H1 (cell line): Measurements from ENCODE around the gene DNMT1. TPM values are rescaled to one million over a fixed set of nuclear protein-coding genes. Genes with fewer than 3 reads are reported as not detected.

Experiments used
- CTCF ChIA-PET: fragments of 300-600 bp; sonication (Branson Sonifier 250); formaldehyde crosslinking; loops from one replicate; lab custom pipeline; 2021; ENCODE audit not compliant: partially characterized antibody; lab: Charles Lee
- POLR2A ChIA-PET: fragments of 300-600 bp; sonication (Branson Sonifier 250); formaldehyde crosslinking; loops from one replicate; lab custom pipeline; 2021; ENCODE audit warnings: inconsistent platforms; ENCODE audit not compliant: partially characterized antibody; lab: Charles Lee
- DNase-seq, 2 experiments: peaks; one replicate each; pipeline versions ENCODE4 v3.0.0 to v3.0.0-alpha.2; 2010 to 2022; ENCODE audit warnings: low spot score in 2 of 2, low read depth in 1 of 2, mixed read lengths in 1 of 2
- FAIRE-seq: peaks from 2 replicates; lab custom pipeline; 2011; peaks lifted over from hg19 to GRCh38; lab: Jason Lieb, UNC
- H2AFZ ChIP-seq: 2 replicates; pipeline ENCODE4 v1.8.1; 2012; ENCODE audit warnings: low read length, inconsistent platforms
- H2AK5ac ChIP-seq: 2 replicates; pipeline ENCODE4 v1.6.1; 2013; ENCODE audit warnings: low read depth, low read length
- H2BK120ac ChIP-seq: replicated peaks from 2 replicates; pipeline ENCODE3; 2013; ENCODE audit warnings: low read depth, low read length, inconsistent platforms
- H2BK12ac ChIP-seq: 2 replicates; pipeline ENCODE4 v1.6.1; 2013; ENCODE audit warnings: low read depth, low read length
- H2BK15ac ChIP-seq: 2 replicates; pipeline ENCODE4 v1.6.1; 2013; ENCODE audit warnings: low read length
- H2BK20ac ChIP-seq: 2 replicates; pipeline ENCODE4 v1.6.1; 2013; ENCODE audit warnings: low read length
- H2BK5ac ChIP-seq: 2 replicates; pipeline ENCODE4 v1.6.1; 2013; ENCODE audit warnings: low read depth, low read length
- H3K14ac ChIP-seq: 2 replicates; pipeline ENCODE4 v1.6.1; 2013; ENCODE audit warnings: inconsistent platforms; ENCODE audit not compliant: insufficient read length
- H3K18ac ChIP-seq: 2 replicates; pipeline ENCODE4 v1.6.1; 2013; ENCODE audit warnings: low read length; ENCODE audit errors: extremely low read depth
- H3K23ac ChIP-seq: 2 replicates; pipeline ENCODE4 v1.6.1; 2013; ENCODE audit warnings: inconsistent platforms; ENCODE audit not compliant: insufficient read length
- H3K23me2 ChIP-seq: 2 replicates; pipeline ENCODE4 v1.6.1; 2013; ENCODE audit warnings: low read depth, low read length
- H3K27ac ChIP-seq: 2 replicates; pipeline ENCODE4 v1.6.1; 2011; ENCODE audit warnings: low read depth, low read length, inconsistent platforms
- H3K27me3 ChIP-seq, 4 experiments: replicated peaks in 1 of 4; 1 replicate in 1 of 4; 2 replicates in 3 of 4; pipeline versions ENCODE4 v1.6.1 to v1.8.1; 2011 to 2013; ENCODE audit warnings: low read length in 3 of 4, mild to moderate bottlenecking in 3 of 4, inconsistent platforms in 2 of 4, mixed read lengths in 2 of 4, moderate library complexity in 1 of 4; ENCODE audit not compliant: control insufficient read depth in 3 of 4, insufficient read depth in 3 of 4; ENCODE audit errors: extremely low read depth in 1 of 4
- H3K36me3 ChIP-seq, 4 experiments: 2 replicates each; pipeline versions ENCODE4 v1.6.1 to v1.8.1; 2011 to 2013; ENCODE audit warnings: mild to moderate bottlenecking in 4 of 4, low read length in 3 of 4, moderate library complexity in 2 of 4, control low read depth in 1 of 4, inconsistent platforms in 1 of 4; ENCODE audit not compliant: insufficient read depth in 4 of 4, control insufficient read depth in 2 of 4
- H3K4ac ChIP-seq: replicated peaks from 2 replicates; pipeline ENCODE3; 2013; ENCODE audit warnings: low read length, low read depth, mixed read lengths, inconsistent platforms; ENCODE audit not compliant: insufficient read length
- H3K4me1 ChIP-seq, 4 experiments: replicated peaks in 1 of 4; 1 replicate in 1 of 4; 2 replicates in 3 of 4; pipeline versions ENCODE4 v1.6.1 to v1.8.1; 2011 to 2013; ENCODE audit warnings: low read length in 3 of 4, inconsistent platforms in 2 of 4, mixed read lengths in 1 of 4; ENCODE audit not compliant: insufficient read depth in 4 of 4, control insufficient read depth in 3 of 4
- H3K4me2 ChIP-seq, 2 experiments: 2 replicates each; pipeline versions ENCODE4 v1.6.1 to v1.8.1; 2011 to 2013; ENCODE audit warnings: low read depth in 2 of 2, low read length in 2 of 2, control low read depth in 1 of 2, inconsistent platforms in 1 of 2, mild to moderate bottlenecking in 1 of 2; ENCODE audit not compliant: insufficient read depth in 1 of 2
- H3K4me3 ChIP-seq, 4 experiments: fragments of 200-600, 300-600 bp in 1 of 4; sonication (generic), shearing (Covaris generic), sonication (Bioruptor Twin) in 1 of 4; 2 replicates each; pipeline versions ENCODE4 v1.5.1 to v1.8.1; 2011 to 2016; ENCODE audit warnings: low read length in 4 of 4, low read depth in 3 of 4, control low read depth in 2 of 4, inconsistent platforms in 2 of 4, mild to moderate bottlenecking in 2 of 4, mixed read lengths in 1 of 4, moderate library complexity in 1 of 4; ENCODE audit not compliant: insufficient read depth in 2 of 4; ENCODE audit errors: extremely low read depth in 1 of 4
- H3K56ac ChIP-seq: replicated peaks from 2 replicates; pipeline ENCODE3; 2013; ENCODE audit warnings: low read depth, mild to moderate bottlenecking, mixed read lengths, low read length, inconsistent platforms; ENCODE audit not compliant: insufficient read length
- H3K79me1 ChIP-seq: 2 replicates; pipeline ENCODE4 v1.6.1; 2013; ENCODE audit warnings: low read depth, low read length, control low read depth
- H3K79me2 ChIP-seq, 2 experiments: 2 replicates each; pipeline versions ENCODE4 v1.6.1 to v1.8.1; 2012 to 2013; ENCODE audit warnings: low read length in 2 of 2, mild to moderate bottlenecking in 2 of 2, inconsistent platforms in 1 of 2; ENCODE audit not compliant: insufficient read depth in 2 of 2, control insufficient read depth in 1 of 2
- H3K9ac ChIP-seq, 4 experiments: replicated peaks in 1 of 4; 1 replicate in 1 of 4; 2 replicates in 3 of 4; pipeline versions ENCODE4 v1.6.1 to v1.8.1; 2011 to 2013; ENCODE audit warnings: low read depth in 3 of 4, low read length in 3 of 4, control low read depth in 2 of 4, mild to moderate bottlenecking in 2 of 4, moderate library complexity in 2 of 4, inconsistent platforms in 1 of 4; ENCODE audit errors: extremely low read depth in 1 of 4
- H3K9me3 ChIP-seq, 2 experiments: 2 replicates each; pipeline versions ENCODE4 v1.6.1 to v1.8.1; 2012 to 2013; ENCODE audit warnings: mild to moderate bottlenecking in 2 of 2, moderate library complexity in 2 of 2, control low read depth in 1 of 2, inconsistent platforms in 1 of 2, low read depth in 1 of 2, low read length in 1 of 2, mixed read lengths in 1 of 2; ENCODE audit not compliant: insufficient read depth in 2 of 2
- H4K20me1 ChIP-seq, 2 experiments: replicated peaks in 1 of 2; 2 replicates each; pipeline versions ENCODE3 to v1.8.1; 2011 to 2013; ENCODE audit warnings: inconsistent platforms in 2 of 2, low read length in 2 of 2, mild to moderate bottlenecking in 1 of 2; ENCODE audit not compliant: insufficient read depth in 2 of 2, control insufficient read depth in 1 of 2
- H4K5ac ChIP-seq: 2 replicates; pipeline ENCODE4 v1.6.1; 2013; ENCODE audit warnings: low read length, low read depth, mixed read lengths, inconsistent platforms; ENCODE audit not compliant: insufficient read length
- H4K8ac ChIP-seq: 2 replicates; pipeline ENCODE4 v1.8.0; 2013; ENCODE audit warnings: mild to moderate bottlenecking, moderate library complexity, low read length, inconsistent platforms; ENCODE audit not compliant: insufficient read depth; ENCODE audit errors: extremely low read depth
- H4K91ac ChIP-seq: replicated peaks from 2 replicates; pipeline ENCODE3; 2013; ENCODE audit warnings: low read length, mixed read lengths, inconsistent platforms; ENCODE audit not compliant: insufficient read length
- ATF2 ChIP-seq: IDR thresholded peaks from 2 replicates; pipeline ENCODE4 v1.6.1; 2012; ENCODE audit warnings: low read length, inconsistent platforms
- ATF3 ChIP-seq: IDR thresholded peaks from 2 replicates; pipeline ENCODE4 v1.6.1; 2011; ENCODE audit warnings: low read depth, mild to moderate bottlenecking, low read length; ENCODE audit not compliant: insufficient read depth
- BRCA1 ChIP-seq: IDR thresholded peaks from 2 replicates; pipeline ENCODE4 v1.6.1; 2012; ENCODE audit warnings: low read depth, low read length, improper control_type of control experiment
- EP300 ChIP-seq, 2 experiments: IDR thresholded peaks; 1 replicate in 1 of 2; 2 replicates in 1 of 2; pipeline ENCODE4 v1.6.1; 2011 to 2012; ENCODE audit warnings: low read depth in 2 of 2, low read length in 2 of 2, mild to moderate bottlenecking in 2 of 2, borderline replicate concordance in 1 of 2, inconsistent platforms in 1 of 2, moderate library complexity in 1 of 2
- RNF2 ChIP-seq: fragments of 200-900, 300-1000 bp; sonication (generic); IDR thresholded peaks from 2 replicates; pipeline ENCODE4 v1.7.1; 2016; ENCODE audit warnings: borderline replicate concordance, low read depth, mild to moderate bottlenecking, antibody characterized with exemption, low read length; ENCODE audit not compliant: poor library complexity, severe bottlenecking; ENCODE audit errors: missing control alignments
- SIX5 ChIP-seq: IDR thresholded peaks from 2 replicates; pipeline ENCODE4 v1.6.1; 2011; ENCODE audit warnings: mild to moderate bottlenecking, low read depth, low read length
- TAF1 ChIP-seq: IDR thresholded peaks from 2 replicates; pipeline ENCODE4 v1.6.1; 2011; ENCODE audit warnings: mild to moderate bottlenecking, low read depth, low read length
- TAF7 ChIP-seq: optimal IDR thresholded peaks from 2 replicates; pipeline ENCODE3; 2011; ENCODE audit warnings: low read depth, mild to moderate bottlenecking, inconsistent platforms, low read length, moderate library complexity, borderline replicate concordance
- TBP ChIP-seq: IDR thresholded peaks from 2 replicates; pipeline ENCODE4 v1.6.1; 2011; ENCODE audit warnings: low read depth, low read length, improper control_type of control experiment
- TEAD4 ChIP-seq: IDR thresholded peaks from 2 replicates; pipeline ENCODE4 v1.6.1; 2012; ENCODE audit warnings: low read depth, low read length, inconsistent platforms, mixed read lengths
- YY1 ChIP-seq: IDR thresholded peaks from 2 replicates; pipeline ENCODE4 v1.6.1; 2011; ENCODE audit warnings: low read depth, mild to moderate bottlenecking, low read length
- WGBS, 2 experiments: shearing (Covaris generic) in 1 of 2; methylation state at CpG; one replicate each; pipeline versions ENCODE4 v1.1.6 to v1.1.7; 2013 to 2015; ENCODE audit warnings: low lambda C conversion rate in 2 of 2, mixed read lengths in 2 of 2, inconsistent platforms in 1 of 2, low coverage in 1 of 2, missing lambda C conversion rate in 1 of 2; ENCODE audit not compliant: insufficient replicate concordance in 2 of 2, insufficient coverage in 1 of 2, insufficient read length in 1 of 2; ENCODE audit errors: extremely low coverage in 1 of 2, missing lambda C conversion rate in 1 of 2; 5-methylcytosine and 5-hydroxymethylcytosine counted together
- polyA plus RNA-seq, 7 experiments: library from polyadenylated mRNA; depleted of rRNA in 3 of 7; stranded (reverse) in 5 of 7; unstranded in 2 of 7; fragments of >200 nt in 5 of 7; fragments of 200-250 nt in 2 of 7; gene quantifications; 1 replicate in 5 of 7; 2 replicates in 1 of 7; 4 replicates in 1 of 7; pipeline versions ENCODE4 v1.2.1 to v1.2.3, GENCODE V29; 2011 to 2013; ENCODE audit warnings: missing spikeins in 2 of 7, mixed read lengths in 2 of 7
- total RNA-seq: library from RNA; stranded (reverse); fragmentation: NEBNext Ultra II Directional; extraction: Animal tissue kit (Norgen Biotek cat#: 25700); gene quantifications from 2 replicates; pipeline ENCODE4 v1.2.1, GENCODE V29; 2021

DNMT1 gene
- total and polyA plus RNA-seq, 2 of the 8 experiments (the other 6 are each of a cell fraction or from before 2014, with no cell fraction given), result 101 to 210 TPM

GRCh38 chr19:10163536-10163935, 31.2 kb downstream of the DNMT1 start:
- H3K27me3 ChIP-seq, result no peaks in the 10 kb centered on the region
- H3K56ac ChIP-seq, result no peak overlapping the region
- WGBS, 2 experiments, result 93% methylated on average over 3 of the region's 3 CpGs; no CpG with 5 or more reads in 1 of the 2 experiments
- H2BK12ac ChIP-seq, result no peak overlapping the region
- no peak overlapping the region for H2AFZ ChIP-seq
- ChIA-PET CTCF (interaction anchor here (1.0 kb wide), 1 partner anchor 232 kb away, joined by 4 read pairs; no protein-coding TSS in a partner anchor), POLR2A (interaction anchor here (0.9 to 1.0 kb wide), 3 partner anchors 11 to 31 kb away, joined by 3 read pairs; partner anchors contain the start of gene DNMT1)
- no peak overlapping the region for H3K4me3 ChIP-seq
- H2BK120ac ChIP-seq, result no peak overlapping the region
- H3K27ac ChIP-seq, result no peak overlapping the region
- peaks cover 3 to 7% of the 10 kb centered on the region in 2 experiments for H4K20me1 ChIP-seq
- H4K5ac ChIP-seq, result no peak overlapping the region
- H3K4ac ChIP-seq, result no peak overlapping the region
- H3K9ac ChIP-seq, result no peak overlapping the region
- H3K79me1 ChIP-seq, result no peaks in the 10 kb centered on the region; the same call in 1 of the 2 replicates
- H3K79me2 ChIP-seq, result no peaks in the 10 kb centered on the region
- no peak overlapping the region for H3K4me2 ChIP-seq
- H3K36me3 ChIP-seq, result peaks cover 45 to 84% (median 67%) of the 10 kb centered on the region in 4 experiments
- no peak overlapping the region for H4K8ac ChIP-seq
- H2BK5ac ChIP-seq, result no peak overlapping the region
- DNase-seq, result no peak
- no peaks in the 10 kb centered on the region for H3K23me2 ChIP-seq
- H3K14ac ChIP-seq, result no peak overlapping the region
- H3K23ac ChIP-seq, result no peak overlapping the region
- H4K91ac ChIP-seq, result no peak overlapping the region
- no peak overlapping the region for H3K18ac ChIP-seq
- no peak overlapping the region for H2BK15ac ChIP-seq
- FAIRE-seq, result no peak
- no peaks in the 10 kb centered on the region for H3K9me3 ChIP-seq
- H2BK20ac ChIP-seq, result no peak overlapping the region
- no peaks in the 10 kb centered on the region for H3K4me1 ChIP-seq
- no peak overlapping the region for H2AK5ac ChIP-seq
- TF ChIP-seq TAF7 (no peak), ATF2 (no peak), SIX5 (no peak), YY1 (no peak), ATF3 (no peak), RNF2 (no peak), BRCA1 (no peak), EP300 (IDR thresholded peaks at IDR 0.05; ENCODE audit: borderline replicate concordance in 1 of 2, low read depth in 2 of 2, low read length in 2 of 2) (no peak), TBP (no peak), TAF1 (no peak), TEAD4 (no peak)
